ENCODE data around the gene ELMO1. TPM values are rescaled to one million over a fixed set of nuclear protein-coding genes. Genes with fewer than 3 reads are reported as not detected.

ELMO1 gene
- total and polyA plus RNA-seq, 10 of the 15 experiments (the other 5 are each of a cell fraction or from before 2014, with no cell fraction given): 22.6 to 85.9 (median 56.6) TPM

DNA sequence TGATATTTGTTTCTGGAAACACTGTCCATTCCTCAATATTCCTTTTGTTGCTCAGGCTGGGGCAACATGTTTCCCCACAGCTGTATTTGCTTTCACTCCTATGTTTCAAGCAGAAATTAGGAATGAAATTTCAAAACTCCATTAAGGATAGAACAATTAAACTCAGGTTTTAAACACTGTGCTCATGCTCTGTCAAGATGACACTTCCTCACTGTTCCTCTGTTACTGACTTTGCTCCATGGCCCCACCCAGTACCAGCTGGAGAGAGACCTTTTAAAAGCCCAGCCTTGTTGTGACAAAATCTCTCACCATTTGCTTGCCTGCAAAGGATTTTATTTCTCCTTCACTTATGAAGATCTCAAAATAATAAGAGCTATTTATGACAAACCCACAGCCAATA is 197.4 kb downstream of the ELMO1 start:
- intact Hi-C loops (cut with micrococcal nuclease; ENCODE audit: unreplicated experiment): no loop called here
- Histone ChIP-seq H3K4me1 (ENCODE audit: control insufficient read depth, insufficient read depth, low read length) (no peaks in the 10 kb centered on the region), H2AFZ (ENCODE audit: control insufficient read depth, low read depth, low read length) (no peak overlapping the region), H3K9me3 (replicated peaks; ENCODE audit: control insufficient read depth, insufficient read depth, low read length) (no peaks in the 10 kb centered on the region), H3K4me2 (ENCODE audit: control insufficient read depth, insufficient read depth) (no peak overlapping the region), H3K27me3 (replicated peaks in 1 of 2; ENCODE audit: control insufficient read depth in 2 of 2, insufficient read depth in 2 of 2, low read length in 1 of 2) (no peaks in the 10 kb centered on the region), H3K4me3 (no peak overlapping the region), H3K36me3 (ENCODE audit: control insufficient read depth in 2 of 2, insufficient read depth in 2 of 2, low read length in 1 of 2) (peaks cover 0 to 5% of the 10 kb centered on the region in 2 experiments; a peak in 2 of 4 replicates), H3K27ac (ENCODE audit: control insufficient read depth, insufficient read depth) (no peak overlapping the region), H3K79me2 (ENCODE audit: control insufficient read depth, insufficient read depth, low read length) (no peaks in the 10 kb centered on the region), H3K9ac (ENCODE audit: control insufficient read depth, insufficient read depth, low read length) (no peak overlapping the region), H4K20me1 (ENCODE audit: control insufficient read depth, insufficient read depth) (no peaks in the 10 kb centered on the region)
- in situ Hi-C loops (cut with MboI): no loop called here
- no TSS peak for BruUV-seq (replicated peaks)
- ATAC-seq: no peak
- no peak for DNase-seq (ENCODE audit: low read depth, low spot score)
- ChIA-PET POLR2A (interaction anchor here (0.6 kb wide), 1 partner anchor 1124 kb away, joined by 3 read pairs; no protein-coding TSS in a partner anchor), CTCF (interaction anchor here (0.6 to 1.3 kb wide), 4 partner anchors 33 to 130 kb away, joined by 3 read pairs; no protein-coding TSS in a partner anchor), SMC1A (ENCODE audit: uncharacterized antibody, unreplicated experiment) (no interaction called here), RAD21 (ENCODE audit: unreplicated experiment) (no interaction called here)
- TF ChIP-seq FOS (IDR thresholded peaks at IDR 0.05; ENCODE audit: borderline replicate concordance, extremely low read depth, insufficient read length): no peak
- TF ChIP-seq CHD1 (IDR thresholded peaks at IDR 0.05; ENCODE audit: low read depth, low read length): no peak
- no peak for TF ChIP-seq SMC3 (IDR thresholded peaks at IDR 0.05; ENCODE audit: borderline replicate concordance, low read length)
- TF ChIP-seq IKZF2 (IDR thresholded peaks at IDR 0.05): no peak
- TF ChIP-seq, protein P1, sequence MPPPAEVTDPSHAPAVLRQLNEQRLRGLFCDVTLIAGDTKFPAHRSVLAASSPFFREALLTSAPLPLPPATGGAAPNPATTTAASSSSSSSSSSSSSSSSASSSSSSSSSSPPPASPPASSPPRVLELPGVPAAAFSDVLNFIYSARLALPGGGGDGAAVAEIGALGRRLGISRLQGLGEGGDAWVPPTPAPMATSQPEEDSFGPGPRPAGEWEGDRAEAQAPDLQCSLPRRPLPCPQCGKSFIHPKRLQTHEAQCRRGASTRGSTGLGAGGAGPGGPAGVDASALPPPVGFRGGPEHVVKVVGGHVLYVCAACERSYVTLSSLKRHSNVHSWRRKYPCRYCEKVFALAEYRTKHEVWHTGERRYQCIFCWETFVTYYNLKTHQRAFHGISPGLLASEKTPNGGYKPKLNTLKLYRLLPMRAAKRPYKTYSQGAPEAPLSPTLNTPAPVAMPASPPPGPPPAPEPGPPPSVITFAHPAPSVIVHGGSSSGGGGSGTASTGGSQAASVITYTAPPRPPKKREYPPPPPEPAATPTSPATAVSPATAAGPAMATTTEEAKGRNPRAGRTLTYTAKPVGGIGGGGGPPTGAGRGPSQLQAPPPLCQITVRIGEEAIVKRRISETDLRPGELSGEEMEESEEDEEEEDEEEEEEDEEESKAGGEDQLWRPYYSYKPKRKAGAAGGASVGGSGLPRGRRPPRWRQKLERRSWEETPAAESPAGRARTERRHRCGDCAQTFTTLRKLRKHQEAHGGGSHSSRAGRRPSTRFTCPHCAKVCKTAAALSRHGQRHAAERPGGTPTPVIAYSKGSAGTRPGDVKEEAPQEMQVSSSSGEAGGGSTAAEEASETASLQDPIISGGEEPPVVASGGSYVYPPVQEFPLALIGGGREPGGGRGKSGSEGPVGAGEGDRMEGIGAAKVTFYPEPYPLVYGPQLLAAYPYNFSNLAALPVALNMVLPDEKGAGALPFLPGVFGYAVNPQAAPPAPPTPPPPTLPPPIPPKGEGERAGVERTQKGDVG (CRISPR knock-in tag; IDR thresholded peaks at IDR 0.05): no peak
- TF ChIP-seq RFX5 (IDR thresholded peaks at IDR 0.05; ENCODE audit: low read depth, low read length): no peak
- no peak for TF ChIP-seq NFIC (IDR thresholded peaks at IDR 0.05; ENCODE audit: low read depth, low read length)
- no peak for TF ChIP-seq MTA2 (IDR thresholded peaks at IDR 0.05; ENCODE audit: low read depth)
- no peak for TF ChIP-seq JUNB (IDR thresholded peaks at IDR 0.05)
- TF ChIP-seq, protein P2, sequence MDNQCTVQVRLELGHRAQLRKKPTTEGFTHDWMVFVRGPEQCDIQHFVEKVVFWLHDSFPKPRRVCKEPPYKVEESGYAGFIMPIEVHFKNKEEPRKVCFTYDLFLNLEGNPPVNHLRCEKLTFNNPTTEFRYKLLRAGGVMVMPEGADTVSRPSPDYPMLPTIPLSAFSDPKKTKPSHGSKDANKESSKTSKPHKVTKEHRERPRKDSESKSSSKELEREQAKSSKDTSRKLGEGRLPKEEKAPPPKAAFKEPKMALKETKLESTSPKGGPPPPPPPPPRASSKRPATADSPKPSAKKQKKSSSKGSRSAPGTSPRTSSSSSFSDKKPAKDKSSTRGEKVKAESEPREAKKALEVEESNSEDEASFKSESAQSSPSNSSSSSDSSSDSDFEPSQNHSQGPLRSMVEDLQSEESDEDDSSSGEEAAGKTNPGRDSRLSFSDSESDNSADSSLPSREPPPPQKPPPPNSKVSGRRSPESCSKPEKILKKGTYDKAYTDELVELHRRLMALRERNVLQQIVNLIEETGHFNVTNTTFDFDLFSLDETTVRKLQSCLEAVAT (IDR thresholded peaks at IDR 0.05): no peak
- TF ChIP-seq NKRF (conservative IDR thresholded peaks at IDR 0.05): no peak
- TF ChIP-seq HDAC6 (IDR thresholded peaks at IDR 0.05; ENCODE audit: unreplicated experiment): no peak
- TF ChIP-seq HDGF (IDR thresholded peaks at IDR 0.05): no peak
- no peak for TF ChIP-seq RAD51 (IDR thresholded peaks at IDR 0.05)
- no peak for TF ChIP-seq POU2F2 (IDR thresholded peaks at IDR 0.05; ENCODE audit: borderline replicate concordance, low read depth, low read length)
- no peak for TF ChIP-seq STAT3 (IDR thresholded peaks at IDR 0.05; ENCODE audit: low read depth, low read length)
- TF ChIP-seq NFYB (IDR thresholded peaks at IDR 0.05; ENCODE audit: insufficient read depth, low read depth, low read length): no peak
- TF ChIP-seq MEF2A (IDR thresholded peaks at IDR 0.05; ENCODE audit: insufficient read depth, low read depth, low read length): no peak
- TF ChIP-seq RAD21 (IDR thresholded peaks at IDR 0.05; ENCODE audit: insufficient read depth, low read depth, low read length): no peak
- no peak for FAIRE-seq

Data from GM12878 (cell line).